ENCODE results near the gene DBN1. TPM values are rescaled to one million over a fixed set of nuclear protein-coding genes. Genes with fewer than 3 reads are reported as not detected.
A peak's percentile ranks its signal among the peaks of the same experiment; 100 is the strongest.

The DBN1 gene
- total RNA-seq, 1 donor from 2014 or later, result 269 TPM

- peaks cover 33% of the 10 kb centered on the region for H3K4me1 Mint-ChIP-seq (ENCODE audit: unreplicated experiment)
- H3K27ac Mint-ChIP-seq, result peak overlapping the region; percentile 64
- H3K9me3 Mint-ChIP-seq, result no peaks in the 10 kb centered on the region
- no peak for DNase-seq (ENCODE audit: extremely low spot score, unreplicated experiment)
- TF ChIP-seq CTCF (conservative IDR thresholded peaks at IDR 0.05), result no peak
- H3K4me3 Mint-ChIP-seq, result peak overlapping the region; percentile 78
- peaks cover 36% of the 10 kb centered on the region for H3K27me3 Mint-ChIP-seq
- H3K36me3 Mint-ChIP-seq, result no peaks in the 10 kb centered on the region
Measured at GRCh38 chr5:177448244-177448950, 25.0 kb downstream of the DBN1 start.

- H3K4me3 Mint-ChIP-seq, result peak overlapping the region; percentile 78
- H3K9me3 Mint-ChIP-seq, result no peaks in the 10 kb centered on the region
- TF ChIP-seq CTCF (conservative IDR thresholded peaks at IDR 0.05), result no peak
- H3K27me3 Mint-ChIP-seq, result peaks cover 30% of the 10 kb centered on the region
- peaks cover 28% of the 10 kb centered on the region for H3K4me1 Mint-ChIP-seq (ENCODE audit: unreplicated experiment)
- H3K27ac Mint-ChIP-seq, result peak overlapping the region; percentile 64
- DNase-seq (ENCODE audit: extremely low spot score, unreplicated experiment), result no peak
- no peaks in the 10 kb centered on the region for H3K36me3 Mint-ChIP-seq
Measured at GRCh38 chr5:177447611-177448243, 25.7 kb downstream of the DBN1 start.

GRCh38 chr5:177447066-177447610, 26.3 kb downstream of the DBN1 start:
- DNase-seq (ENCODE audit: extremely low spot score, unreplicated experiment), result no peak
- Mint-ChIP-seq H3K27me3 (peaks cover 29% of the 10 kb centered on the region), H3K27ac (no peak overlapping the region), H3K4me3 (peak overlapping the region; percentile 78), H3K36me3 (no peaks in the 10 kb centered on the region), H3K4me1 (ENCODE audit: unreplicated experiment) (peaks cover 27% of the 10 kb centered on the region), H3K9me3 (no peaks in the 10 kb centered on the region)
- TF ChIP-seq CTCF (conservative IDR thresholded peaks at IDR 0.05), result no peak

- Mint-ChIP-seq H3K36me3 (no peaks in the 10 kb centered on the region), H3K9me3 (no peaks in the 10 kb centered on the region), H3K4me1 (ENCODE audit: unreplicated experiment) (peaks cover 24% of the 10 kb centered on the region), H3K27me3 (peaks cover 27% of the 10 kb centered on the region), H3K27ac (peak within 1 kb of the TSS; percentile 84), H3K4me3 (peak within 1 kb of the TSS; percentile 83)
- DNase-seq (ENCODE audit: extremely low spot score, unreplicated experiment), result no peak
- peak; percentile 16 for TF ChIP-seq CTCF (conservative IDR thresholded peaks at IDR 0.05)
Measured at GRCh38 chr5:177446200-177447065, 27.0 kb downstream of the DBN1 start, which contains the start of gene PRR7. PRR7 (plus strand) TSS chr5:177446814; CDS start chr5:177455068, 8,254 bp downstream.

GRCh38 chr5:177445917-177446199, 27.6 kb downstream of the DBN1 start:
- Mint-ChIP-seq H3K27ac (peak overlapping the region; percentile 84), H3K36me3 (no peaks in the 10 kb centered on the region), H3K27me3 (peaks cover 27% of the 10 kb centered on the region), H3K4me3 (peak overlapping the region; percentile 83), H3K4me1 (ENCODE audit: unreplicated experiment) (peaks cover 24% of the 10 kb centered on the region), H3K9me3 (no peaks in the 10 kb centered on the region)
- no peak for TF ChIP-seq CTCF (conservative IDR thresholded peaks at IDR 0.05)
- DNase-seq (ENCODE audit: extremely low spot score, unreplicated experiment), result no peak
